SKM-1 treated with dmso at 0.1 percent for 144 hours (cell line): ENCODE measurements around the gene SLCO2B1.

Experiments
- DNase-seq: peaks from one replicate; lab custom pipeline; 2025; ENCODE audit not compliant: unreplicated experiment; lab: John Stamatoyannopoulos, UW

SLCO2B1 gene

DNA sequence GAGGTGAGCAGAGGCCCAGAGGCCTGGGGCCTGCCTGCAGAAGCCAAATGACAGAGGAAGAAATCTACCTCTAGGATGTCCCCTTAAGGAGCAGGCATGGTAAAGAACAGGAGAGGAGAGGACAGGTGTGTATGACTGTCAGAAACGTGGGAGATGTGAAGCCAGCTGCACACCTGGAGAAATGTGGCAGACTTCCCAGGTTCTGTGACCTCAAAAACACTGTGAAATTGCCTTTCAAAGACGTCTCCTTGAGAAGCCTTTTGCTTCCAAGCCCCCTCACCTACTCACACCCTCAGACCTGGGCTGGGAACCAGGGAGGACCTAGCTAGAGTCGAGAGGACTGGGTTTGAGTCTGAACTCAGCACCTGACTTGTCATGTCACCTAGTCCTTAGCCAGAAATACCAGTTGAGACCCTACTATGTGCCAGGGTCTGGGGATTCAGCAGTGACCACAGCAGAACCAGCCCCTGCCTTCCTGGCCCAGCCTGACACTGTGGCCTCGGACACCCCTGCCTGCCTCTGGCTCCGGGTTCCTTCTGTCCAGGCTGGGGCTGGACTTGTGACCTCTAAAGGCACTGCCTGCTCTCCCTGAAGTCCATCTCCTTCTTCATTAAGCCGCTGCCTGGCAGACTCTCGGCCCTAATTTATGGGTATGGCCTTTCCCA lies 95.2 kb downstream of the SLCO2B1 start:
- no peak for DNase-seq

GRCh38 chr11:75246671-75247350 lies 95.9 kb downstream of the SLCO2B1 start:
- DNase-seq: no peak

- no peak for DNase-seq
Measured at GRCh38 chr11:75248924-75249256, 98.0 kb downstream of the SLCO2B1 start.

DNA sequence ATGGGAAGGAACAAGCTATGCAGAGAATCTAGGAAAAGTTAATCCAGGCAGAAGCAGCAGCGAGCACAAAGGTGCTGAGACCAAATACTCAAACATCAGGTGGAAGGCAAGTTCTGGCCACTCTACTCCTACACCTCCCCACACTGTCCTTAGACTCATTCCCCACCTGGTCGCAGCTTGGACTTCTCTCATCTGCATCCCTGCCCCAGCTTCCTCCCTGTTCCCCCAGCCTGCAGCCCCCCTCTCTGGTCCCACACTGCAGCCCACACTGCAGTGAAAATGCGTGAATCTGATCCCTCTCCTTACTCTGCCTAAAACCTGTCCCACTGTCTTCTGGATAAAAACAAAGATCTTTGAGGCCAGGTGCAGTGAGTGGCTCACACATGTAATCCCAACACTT lies 98.8 kb downstream of the SLCO2B1 start:
- DNase-seq: no peak

- no peak for DNase-seq
Measured at GRCh38 chr11:75254326-75254725, 103.4 kb downstream of the SLCO2B1 start.
